Mesendoderm (in vitro differentiated cells): Measurements from ENCODE around the gene LHB.

Experiments used
- DNase-seq: peaks from one replicate; pipeline ENCODE4 v3.0.0; 2013
- H2AK5ac ChIP-seq: 2 replicates; pipeline ENCODE4 v1.6.1; 2013; ENCODE audit warnings: low read length, inconsistent platforms
- H2BK120ac ChIP-seq: 2 replicates; pipeline ENCODE4 v1.6.1; 2013; ENCODE audit warnings: low read depth, mild to moderate bottlenecking, low read length, moderate library complexity, mixed read lengths
- H2BK15ac ChIP-seq: replicated peaks from 2 replicates; pipeline ENCODE4 v1.6.1; 2013; ENCODE audit warnings: low read depth, mild to moderate bottlenecking, moderate library complexity
- H2BK5ac ChIP-seq: 2 replicates; pipeline ENCODE4 v1.6.1; 2013; ENCODE audit warnings: low read length, inconsistent platforms
- H3K18ac ChIP-seq: 2 replicates; pipeline ENCODE4 v1.6.1; 2013; ENCODE audit warnings: mild to moderate bottlenecking, low read length, mixed read lengths
- H3K23ac ChIP-seq: one replicate; pipeline ENCODE4 v1.6.1; 2013; ENCODE audit warnings: low read length
- H3K27ac ChIP-seq: 2 replicates; pipeline ENCODE4 v1.5.1; 2013; ENCODE audit warnings: low read depth, mild to moderate bottlenecking, inconsistent platforms, low read length, moderate library complexity
- H3K27me3 ChIP-seq: 2 replicates; pipeline ENCODE4 v1.6.1; 2013; ENCODE audit warnings: low read length, control low read depth, mild to moderate bottlenecking, inconsistent platforms; ENCODE audit not compliant: insufficient read depth, poor library complexity
- H3K36me3 ChIP-seq: 2 replicates; pipeline ENCODE4 v1.6.1; 2013; ENCODE audit warnings: low read length, inconsistent platforms; ENCODE audit not compliant: control insufficient read depth, insufficient read depth
- H3K4ac ChIP-seq: one replicate; pipeline ENCODE4 v1.6.1; 2013; ENCODE audit warnings: low read depth, mild to moderate bottlenecking, low read length, moderate library complexity
- H3K4me1 ChIP-seq: 2 replicates; pipeline ENCODE4 v1.6.1; 2013; ENCODE audit warnings: low read depth, low read length, inconsistent platforms; ENCODE audit not compliant: control insufficient read depth
- H3K4me2 ChIP-seq: 2 replicates; pipeline ENCODE4 v1.6.1; 2013; ENCODE audit warnings: low read length
- H3K4me3 ChIP-seq: 2 replicates; pipeline ENCODE4 v1.5.1; 2013; ENCODE audit warnings: mild to moderate bottlenecking, low read length
- H3K56ac ChIP-seq: one replicate; pipeline ENCODE4 v1.6.1; 2013; ENCODE audit warnings: low read length
- H3K79me1 ChIP-seq: 2 replicates; pipeline ENCODE4 v1.6.1; 2013; ENCODE audit warnings: low read length, inconsistent platforms
- H3K79me2 ChIP-seq: 2 replicates; pipeline ENCODE4 v1.6.1; 2013; ENCODE audit warnings: mild to moderate bottlenecking, low read length; ENCODE audit not compliant: control insufficient read depth, insufficient read depth
- H3K9ac ChIP-seq: 2 replicates; pipeline ENCODE4 v1.6.1; 2013; ENCODE audit warnings: low read length, inconsistent platforms
- H4K5ac ChIP-seq: one replicate; pipeline ENCODE4 v1.6.1; 2013; ENCODE audit warnings: low read length
- H4K8ac ChIP-seq: one replicate; pipeline ENCODE4 v1.6.1; 2013; ENCODE audit warnings: low read depth, mild to moderate bottlenecking, control low read depth, low read length, moderate library complexity
- WGBS: extraction: QIAGEN DNeasy Blood & Tissue Kit; methylation state at CpG from one replicate; pipeline ENCODE4 v1.1.7; 2013; ENCODE audit warnings: low lambda C conversion rate, missing lambda C conversion rate; ENCODE audit not compliant: insufficient coverage; ENCODE audit errors: extremely low coverage; 5-methylcytosine and 5-hydroxymethylcytosine counted together
- small RNA-seq: library from polyadenylated mRNA; stranded (forward); fragments of <200 nt; extraction: miRNeasy Mini kit (QIAGEN cat#:217004); gene quantifications from one replicate; pipeline ENCODE3, GENCODE V24; 2013; ENCODE audit not compliant: insufficient read depth

LHB gene

GRCh38 chr19:48968179-48968661 lies 48.7 kb downstream of the LHB start:
- Histone ChIP-seq H2BK120ac (no peak overlapping the region), H3K56ac (no peak overlapping the region), H2AK5ac (no peak overlapping the region), H3K4ac (no peak overlapping the region), H2BK15ac (no peak overlapping the region), H3K79me2 (peaks cover 13% of the 10 kb centered on the region), H3K27me3 (no peaks in the 10 kb centered on the region), H3K79me1 (peaks cover 6% of the 10 kb centered on the region), H2BK5ac (no peak overlapping the region), H3K4me2 (no peak overlapping the region), H4K5ac (no peak overlapping the region), H3K23ac (no peak overlapping the region), H3K4me1 (peaks cover 12% of the 10 kb centered on the region), H3K36me3 (no peaks in the 10 kb centered on the region), H3K18ac (no peak overlapping the region), H3K27ac (no peak overlapping the region), H4K8ac (no peak overlapping the region), H3K9ac (no peak overlapping the region), H3K4me3 (no peak overlapping the region)
- no CpG with 5 or more reads among the region's 4 CpGs for WGBS
- DNase-seq, result peak; percentile 48

GRCh38 chr19:48967346-48968178 lies 49.3 kb downstream of the LHB start:
- no peak overlapping the region for H2BK120ac ChIP-seq
- no peak overlapping the region for H2BK15ac ChIP-seq
- no peaks in the 10 kb centered on the region for H3K27me3 ChIP-seq
- no peak overlapping the region for H4K5ac ChIP-seq
- H3K79me2 ChIP-seq, result peaks cover 13% of the 10 kb centered on the region
- H3K4me2 ChIP-seq, result no peak overlapping the region
- H3K4me1 ChIP-seq, result peaks cover 14% of the 10 kb centered on the region
- H3K36me3 ChIP-seq, result no peaks in the 10 kb centered on the region
- no peak overlapping the region for H3K18ac ChIP-seq
- DNase-seq, result peak; percentile 70
- no peak overlapping the region for H3K9ac ChIP-seq
- no peak overlapping the region for H3K4me3 ChIP-seq
- H3K27ac ChIP-seq, result no peak overlapping the region
- H3K56ac ChIP-seq, result no peak overlapping the region
- H2BK5ac ChIP-seq, result no peak overlapping the region
- no peak overlapping the region for H2AK5ac ChIP-seq
- H3K23ac ChIP-seq, result no peak overlapping the region
- H3K79me1 ChIP-seq, result peaks cover 6% of the 10 kb centered on the region
- no peak overlapping the region for H3K4ac ChIP-seq
- no CpG with 5 or more reads among the region's 14 CpGs for WGBS
- H4K8ac ChIP-seq, result no peak overlapping the region

- H2BK5ac ChIP-seq, result no peak overlapping the region
- H3K79me1 ChIP-seq, result peaks cover 6% of the 10 kb centered on the region
- no peak overlapping the region for H2BK15ac ChIP-seq
- H3K23ac ChIP-seq, result no peak overlapping the region
- H3K4me3 ChIP-seq, result peak overlapping the region; percentile 99
- no peak overlapping the region for H3K18ac ChIP-seq
- WGBS, result no CpG with 5 or more reads among the region's 10 CpGs
- H3K56ac ChIP-seq, result peak overlapping the region; percentile 96
- peaks cover 16% of the 10 kb centered on the region for H3K4me1 ChIP-seq
- peaks cover 13% of the 10 kb centered on the region for H3K79me2 ChIP-seq
- peak; percentile 32 for DNase-seq
- no peak overlapping the region for H4K5ac ChIP-seq
- no peaks in the 10 kb centered on the region for H3K27me3 ChIP-seq
- H2BK120ac ChIP-seq, result no peak overlapping the region
- no peak overlapping the region for H3K4ac ChIP-seq
- H3K36me3 ChIP-seq, result no peaks in the 10 kb centered on the region
- peak overlapping the region; percentile 99 for H3K4me2 ChIP-seq
- no peak overlapping the region for H3K27ac ChIP-seq
- no peak overlapping the region for H2AK5ac ChIP-seq
- H4K8ac ChIP-seq, result no peak overlapping the region
- peak overlapping the region; percentile 95 for H3K9ac ChIP-seq
These were observed 50.1 kb downstream of the LHB start for GRCh38 chr19:48966541-48967345.

Small RNA genes lying within 50 kb of the gene (small RNA-seq; reads per million reads assigned to genes)
- gene MIR6798, result 0.72 reads per million
